SKM-1 (cell line): ENCODE results near the gene ZBTB7C.

ENCODE experiments used
- DNase-seq: peaks from one replicate; lab custom pipeline; 2025; ENCODE audit not compliant: unreplicated experiment; lab: John Stamatoyannopoulos, UW

Gene ZBTB7C

DNA sequence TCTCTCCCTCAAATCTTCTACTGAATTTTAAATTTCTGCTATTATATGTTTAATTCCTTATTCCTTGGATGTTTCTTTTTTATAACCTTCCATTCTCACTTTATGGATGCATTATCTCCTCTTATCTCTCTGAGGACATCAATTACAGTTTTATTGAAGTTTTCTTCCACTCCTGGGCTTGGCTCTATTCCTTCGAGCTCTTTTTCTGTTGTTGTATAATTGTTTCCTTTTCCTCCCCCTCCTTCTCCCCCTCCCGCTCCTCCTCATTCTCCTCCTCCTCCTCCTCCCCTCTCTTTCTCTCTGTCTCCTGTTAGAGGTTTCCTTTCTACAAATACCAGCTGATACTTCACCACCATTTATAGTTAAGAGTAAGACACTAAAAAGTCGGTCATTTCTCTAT lies 209.8 kb downstream of the ZBTB7C start:
- no peak for DNase-seq

DNA sequence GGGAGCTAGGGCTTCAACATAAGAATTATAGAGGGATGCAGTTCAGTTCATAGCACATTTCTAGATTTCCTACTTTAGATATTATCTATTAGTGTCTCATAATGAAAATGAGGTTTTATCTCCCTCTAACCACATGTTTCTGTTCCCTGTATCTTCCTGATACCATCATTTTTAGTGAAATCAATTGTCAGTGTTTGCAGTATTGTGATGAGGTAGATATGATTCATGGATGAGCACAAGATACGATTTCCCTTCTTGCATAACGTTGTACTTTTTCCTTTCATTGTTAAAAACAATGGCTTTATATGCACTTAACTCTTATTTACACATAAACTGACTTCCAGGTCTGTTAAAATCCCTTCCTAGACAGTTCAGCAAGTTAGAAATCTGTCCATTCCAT lies 211.4 kb downstream of the ZBTB7C start:
- no peak for DNase-seq

DNA sequence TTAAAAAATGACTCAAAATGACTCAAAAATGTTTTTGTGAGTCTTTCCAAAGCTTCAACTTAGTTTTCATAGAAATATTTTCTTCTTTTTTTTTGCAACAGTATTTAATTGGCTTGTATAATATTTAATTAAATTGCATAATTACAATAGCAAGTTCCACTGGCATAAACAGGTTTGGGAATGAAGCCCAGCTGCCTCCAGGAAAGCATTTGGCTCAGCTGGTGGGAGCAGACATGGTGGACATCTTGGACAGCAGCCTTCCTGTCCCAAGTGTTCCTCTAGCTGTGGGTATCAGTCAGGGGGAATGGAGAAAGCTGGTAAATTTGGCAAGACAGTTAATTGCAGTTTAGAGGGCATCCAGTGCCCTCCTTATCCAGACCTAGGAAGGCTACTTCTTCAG lies 213.4 kb downstream of the ZBTB7C start:
- DNase-seq = no peak

DNA sequence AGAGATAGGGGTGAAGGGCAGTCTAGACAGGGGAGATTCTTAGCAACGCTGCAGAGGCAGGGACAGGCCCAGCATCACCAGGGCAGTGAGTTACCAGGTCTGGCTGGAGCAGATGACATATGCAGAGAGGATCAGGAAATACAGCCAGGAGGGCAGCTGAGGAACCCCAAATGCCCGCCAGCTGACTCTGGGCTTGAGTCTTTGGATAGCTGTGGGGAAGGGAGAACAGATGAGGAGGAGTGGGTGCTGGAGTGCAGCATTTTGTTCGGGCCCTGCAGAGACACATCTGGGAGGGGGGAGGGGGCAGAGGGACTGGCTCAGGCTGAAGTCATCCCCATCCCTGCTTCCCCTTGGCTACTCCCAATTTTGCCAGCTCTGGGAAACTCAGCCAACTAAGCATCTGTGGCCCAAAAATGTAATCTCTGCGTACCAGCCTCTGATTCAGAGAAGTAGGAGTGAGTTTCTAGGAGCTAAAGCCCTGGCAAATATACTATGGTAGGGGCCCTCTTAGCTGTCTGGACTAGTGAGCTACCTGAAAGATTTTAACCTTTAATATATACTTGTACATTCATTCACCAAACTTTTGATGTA lies 214.5 kb downstream of the ZBTB7C start:
- DNase-seq = no peak

DNA sequence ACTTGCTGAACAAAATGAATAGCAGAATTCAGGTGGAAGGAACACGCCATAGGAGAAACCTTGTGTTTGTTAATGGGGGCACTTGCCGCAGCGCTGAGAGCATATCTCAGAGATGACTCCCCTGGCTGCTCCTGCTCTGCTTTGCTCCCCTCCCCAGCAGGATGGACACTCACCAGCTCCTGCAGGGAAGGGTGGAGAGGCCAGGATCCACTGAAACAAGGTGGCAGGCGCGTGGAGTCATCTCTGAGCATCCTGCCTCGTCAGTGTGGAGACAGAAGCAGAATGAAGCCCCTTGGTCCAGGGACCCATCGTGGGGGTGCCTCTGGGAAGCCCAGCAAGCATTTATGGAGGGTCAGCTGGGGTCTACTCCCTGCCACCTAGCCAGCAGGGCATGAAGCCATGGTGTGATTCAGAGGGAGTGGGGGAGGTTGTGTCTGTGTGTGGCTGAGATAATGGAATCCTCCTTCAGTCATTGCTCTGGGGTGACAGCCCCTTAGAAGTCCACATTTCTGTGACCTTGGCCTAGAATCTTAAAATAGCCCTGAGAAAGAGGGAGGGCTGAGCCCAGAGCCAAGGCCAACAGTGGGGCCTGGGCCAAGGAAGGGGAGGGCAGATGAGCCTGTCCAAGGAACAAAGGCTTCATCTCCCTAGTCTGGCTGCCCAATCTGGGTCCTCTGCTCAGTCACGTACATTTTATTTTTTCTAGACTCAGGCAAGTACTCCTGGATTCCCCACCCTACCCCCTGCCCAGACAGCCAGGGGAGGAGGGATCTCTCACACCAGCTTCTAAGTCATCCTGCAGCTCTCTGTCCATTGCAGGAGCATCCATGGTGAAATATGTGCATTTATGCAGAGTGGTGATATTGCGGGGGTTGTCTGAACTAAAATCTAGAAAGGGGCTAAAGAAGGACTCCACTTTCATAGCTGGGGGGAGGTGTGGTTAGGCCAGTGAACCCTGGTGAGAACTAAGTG lies 215.4 kb downstream of the ZBTB7C start:
- no peak for DNase-seq

DNA sequence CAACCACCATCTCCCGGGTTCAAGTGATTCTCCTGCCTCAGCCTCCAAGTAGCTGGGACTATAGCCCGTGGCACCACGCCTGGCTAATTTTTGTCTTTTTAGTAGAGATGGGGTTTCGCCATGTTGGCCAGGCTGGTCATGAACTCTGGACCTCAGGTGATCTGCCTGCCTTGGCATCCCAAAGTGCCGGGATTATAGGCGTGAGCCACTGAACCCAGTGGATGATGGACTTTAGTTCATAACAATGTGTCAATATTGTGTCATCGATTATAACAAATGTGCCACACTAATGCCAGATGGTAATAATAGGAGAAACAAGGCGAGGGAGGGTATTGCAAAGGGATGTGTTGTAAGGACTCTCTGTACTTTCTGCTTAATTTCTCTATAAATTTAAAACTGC lies 216.6 kb downstream of the ZBTB7C start:
- no peak for DNase-seq

DNA sequence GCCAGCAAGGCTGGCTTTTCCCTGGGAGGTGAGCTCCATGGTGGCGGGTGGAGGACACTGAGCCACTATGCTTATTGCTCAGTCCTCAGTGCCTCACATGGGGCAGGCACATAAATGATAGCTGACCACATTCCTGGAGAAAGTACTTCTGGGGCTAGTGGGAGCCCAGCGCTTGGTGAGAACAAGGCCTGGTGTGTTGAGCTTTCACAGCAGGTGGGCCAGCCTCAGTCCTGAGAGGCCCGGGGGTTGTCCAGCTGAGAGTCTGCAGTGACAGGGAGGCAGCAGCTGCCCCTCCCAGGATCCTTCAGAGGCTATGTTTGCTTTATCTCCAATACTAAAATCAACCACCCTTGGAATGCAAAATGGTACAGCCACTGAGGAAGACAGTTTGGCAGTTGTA lies 217.7 kb downstream of the ZBTB7C start:
- no peak for DNase-seq

DNA sequence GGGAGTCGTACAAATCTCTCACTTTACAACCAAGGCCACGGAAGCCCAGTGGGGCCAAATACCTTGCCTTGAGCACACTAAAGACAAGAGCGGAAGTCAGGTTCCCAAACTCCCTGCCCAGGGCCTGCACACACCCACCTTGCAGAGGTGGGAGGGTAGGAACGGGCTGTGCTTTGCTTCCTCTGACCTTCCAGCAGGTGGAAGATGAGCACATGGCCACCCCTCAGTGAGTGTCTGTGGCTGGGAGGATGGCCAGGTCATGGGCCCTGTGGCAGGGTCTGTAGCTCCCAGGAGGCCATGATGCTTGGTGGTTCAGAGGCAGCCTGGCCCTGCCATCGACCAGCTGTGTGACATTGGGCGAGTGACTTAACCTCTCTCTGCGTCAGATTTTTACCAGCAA lies 218.2 kb downstream of the ZBTB7C start:
- DNase-seq = no peak

DNA sequence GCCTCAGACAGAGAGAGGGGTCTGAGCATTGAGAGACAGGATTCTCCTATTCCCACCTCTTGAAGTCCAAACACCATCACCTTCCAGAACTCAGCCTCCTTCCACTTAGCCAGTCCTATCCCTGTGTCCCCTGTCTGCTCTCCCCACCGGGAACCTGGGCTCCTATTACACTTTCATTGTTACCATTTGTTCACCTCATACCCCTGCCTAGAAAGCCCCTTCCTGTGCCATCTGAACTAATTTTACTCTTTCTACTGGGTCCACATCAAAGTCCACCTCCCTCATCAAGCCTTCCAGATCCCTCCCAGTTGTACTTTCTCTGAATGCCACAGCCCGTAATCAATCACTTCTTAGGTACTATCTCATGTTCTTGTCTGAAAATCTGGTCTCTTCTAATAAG lies 220.6 kb downstream of the ZBTB7C start:
- no peak for DNase-seq

DNA sequence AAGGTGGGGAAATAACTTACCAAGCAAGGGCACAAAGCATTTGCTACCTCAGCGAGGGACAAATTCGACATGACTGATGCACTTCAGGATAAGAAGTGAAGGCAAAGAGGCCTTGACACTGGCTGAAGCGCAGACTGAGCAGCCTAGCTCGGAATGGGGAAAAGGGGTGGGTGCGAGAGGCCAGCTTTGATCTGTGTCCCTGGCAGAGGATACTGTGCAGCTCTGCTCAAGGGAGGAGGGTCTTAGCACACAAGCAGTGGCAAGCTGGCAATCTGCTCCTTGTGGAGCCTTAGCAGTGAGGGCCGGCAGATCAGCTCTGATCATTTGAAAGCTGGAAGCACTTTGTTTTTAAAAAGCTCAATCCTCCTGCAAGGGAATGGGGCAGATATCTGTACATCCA lies 222.3 kb downstream of the ZBTB7C start:
- DNase-seq = no peak

DNA sequence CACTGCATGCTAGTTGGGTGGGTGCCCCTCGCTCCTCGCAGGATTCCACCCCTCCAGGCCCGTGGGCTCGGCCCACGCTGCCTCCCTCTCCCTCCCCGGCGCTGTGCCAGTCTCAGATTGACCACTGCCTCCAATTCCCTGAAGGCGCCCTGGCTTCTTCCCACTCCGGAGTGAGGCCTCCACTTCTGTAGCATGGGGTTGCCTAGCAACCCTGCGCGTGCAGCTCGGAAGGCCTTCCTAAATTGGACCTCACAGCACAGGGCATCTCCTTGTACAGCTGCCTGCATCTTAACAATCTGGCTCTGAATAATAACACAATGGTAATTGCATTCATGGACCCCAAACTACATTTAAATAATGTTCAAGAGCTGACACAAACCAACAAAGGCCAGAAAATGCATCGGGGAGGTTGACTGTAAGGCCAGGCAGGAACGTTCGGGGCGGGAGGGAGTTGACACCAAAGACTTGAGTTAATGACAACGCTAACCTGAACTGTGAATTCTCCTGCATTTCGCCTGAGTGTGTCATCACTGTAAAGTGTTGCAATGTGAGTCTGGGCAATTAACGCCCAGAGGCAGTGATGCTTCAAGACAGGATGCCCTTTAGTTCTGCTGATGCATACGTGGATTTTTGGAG lies 222.9 kb downstream of the ZBTB7C start:
- DNase-seq = no peak

DNA sequence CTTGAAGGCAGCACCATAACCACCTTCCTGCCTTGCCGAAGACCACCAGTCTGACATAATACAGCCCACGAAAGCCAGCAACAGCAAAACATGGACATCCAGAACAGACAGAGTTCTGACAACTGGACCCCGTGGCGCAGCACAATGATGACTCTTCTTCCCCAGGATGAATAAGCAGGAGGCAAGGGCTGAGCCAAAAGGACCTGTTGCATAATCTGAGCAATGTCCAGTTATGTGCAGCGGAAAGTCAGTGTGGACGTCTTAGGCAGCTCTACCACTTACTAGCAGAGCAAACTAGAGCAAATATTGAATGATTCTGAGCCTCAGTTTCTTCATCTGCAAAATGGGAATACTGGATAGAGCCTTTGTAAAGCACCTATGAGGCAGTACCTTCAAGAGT lies 225.1 kb downstream of the ZBTB7C start:
- no peak for DNase-seq

DNA sequence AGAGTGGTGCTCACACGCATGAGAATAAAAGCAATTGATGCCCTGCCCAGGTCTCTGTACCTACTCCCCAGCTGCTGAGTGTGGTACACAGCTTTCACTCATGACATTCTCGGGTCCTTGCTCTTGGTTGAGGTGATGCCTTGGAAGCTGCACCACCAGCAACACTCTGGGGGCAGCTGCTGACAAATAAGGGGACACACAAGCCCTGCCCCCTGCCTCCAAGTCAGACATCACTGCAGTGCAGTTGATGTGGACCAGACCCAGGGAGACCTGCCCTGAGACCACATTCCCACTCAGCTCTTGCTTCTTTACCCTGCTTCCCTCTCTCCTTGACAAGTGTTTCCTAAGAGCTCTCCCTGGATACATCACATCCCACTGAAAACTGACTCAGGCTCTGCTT lies 225.6 kb downstream of the ZBTB7C start:
- no peak for DNase-seq

DNA sequence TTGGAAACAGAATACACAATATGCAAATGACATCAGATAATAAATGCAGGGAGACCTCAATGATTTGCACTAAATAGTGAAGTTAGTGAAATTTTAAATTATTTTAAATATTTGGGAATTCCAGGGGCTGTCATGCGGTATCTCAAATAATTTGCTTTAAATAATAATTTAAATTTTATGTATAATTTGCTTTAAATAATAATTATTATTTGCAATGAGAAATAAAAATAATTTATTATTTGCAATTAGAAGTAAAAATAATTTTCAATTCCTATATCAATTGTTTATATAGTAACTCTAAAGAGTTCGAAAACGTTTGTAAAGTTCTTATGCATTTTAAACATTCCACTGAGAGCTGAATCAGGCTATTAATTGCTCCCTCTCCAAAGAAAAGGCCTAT lies 226.4 kb downstream of the ZBTB7C start:
- DNase-seq = no peak

DNA sequence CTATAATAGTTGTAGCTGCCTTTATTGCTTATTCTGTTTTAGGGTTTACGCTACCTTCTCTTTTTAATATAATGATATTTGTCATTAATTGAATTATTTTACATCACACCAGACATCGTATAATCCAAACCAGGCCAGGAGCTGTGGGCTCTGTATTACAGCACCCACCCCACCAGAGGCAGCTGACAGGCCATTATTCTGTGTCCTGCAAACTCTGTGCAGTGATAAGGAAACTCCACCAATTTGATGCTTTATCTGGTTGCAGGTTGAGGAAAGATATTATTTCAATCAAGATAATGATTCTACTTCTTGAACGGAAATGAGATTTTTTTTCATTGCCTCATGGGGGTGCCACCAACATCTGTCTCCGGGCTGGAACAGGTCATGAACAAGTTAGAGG lies 227.3 kb downstream of the ZBTB7C start:
- DNase-seq = no peak

DNA sequence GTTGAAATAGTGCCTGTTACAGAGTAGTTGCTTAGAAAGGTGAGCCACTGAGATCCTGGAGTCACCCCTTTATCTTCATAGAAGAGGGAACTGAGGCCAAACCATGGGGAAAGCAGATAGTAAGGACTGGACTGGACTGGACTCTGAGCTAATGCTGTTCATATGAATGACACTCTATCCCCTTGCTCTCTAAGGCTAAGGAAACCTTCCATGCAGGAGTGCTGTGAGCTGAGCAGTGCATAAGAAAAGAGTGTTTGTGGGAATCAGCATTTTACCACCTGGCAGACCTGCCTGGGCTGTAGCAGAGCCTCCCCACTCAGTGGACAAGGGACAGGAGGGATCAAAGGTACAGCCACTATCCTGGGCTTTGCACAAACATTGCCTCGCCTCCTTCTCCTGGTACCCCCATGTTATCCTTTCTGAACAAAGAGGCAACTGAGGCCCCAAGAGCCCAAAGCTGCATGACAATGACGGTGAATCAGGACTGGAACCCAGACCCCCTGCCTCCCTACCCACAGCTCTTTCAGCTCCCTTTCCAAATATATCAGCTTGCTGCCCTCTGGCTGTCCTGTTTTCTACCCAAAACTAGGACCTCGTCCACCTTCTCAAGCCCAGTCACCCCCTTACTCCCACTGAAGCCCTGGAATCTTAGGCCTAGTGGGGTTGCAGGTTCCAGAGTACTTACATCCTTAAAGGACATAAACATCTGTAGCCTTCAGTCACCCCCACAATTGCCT lies 227.9 kb downstream of the ZBTB7C start:
- DNase-seq = no peak

DNA sequence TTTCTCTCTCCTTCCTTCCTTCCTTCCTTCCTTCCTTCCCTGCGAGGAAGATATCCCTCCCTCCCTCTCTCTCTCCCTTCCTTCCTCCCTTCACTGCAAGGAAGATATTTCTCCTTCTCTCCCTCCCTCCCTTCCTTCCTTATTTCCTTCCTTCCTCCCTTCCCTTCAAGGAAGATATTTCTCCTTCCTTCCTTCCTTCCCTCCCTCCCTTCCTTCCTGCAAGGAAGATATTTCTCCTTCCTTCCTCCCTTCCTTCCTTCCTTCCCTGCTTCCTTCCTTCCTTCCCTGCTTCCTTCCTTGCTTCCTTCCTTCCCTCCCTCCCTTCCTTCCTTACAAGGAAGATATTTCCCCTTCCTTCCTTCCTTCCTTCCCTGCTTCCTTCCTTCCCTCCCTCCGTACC lies 229.5 kb downstream of the ZBTB7C start:
- DNase-seq = no peak

DNA sequence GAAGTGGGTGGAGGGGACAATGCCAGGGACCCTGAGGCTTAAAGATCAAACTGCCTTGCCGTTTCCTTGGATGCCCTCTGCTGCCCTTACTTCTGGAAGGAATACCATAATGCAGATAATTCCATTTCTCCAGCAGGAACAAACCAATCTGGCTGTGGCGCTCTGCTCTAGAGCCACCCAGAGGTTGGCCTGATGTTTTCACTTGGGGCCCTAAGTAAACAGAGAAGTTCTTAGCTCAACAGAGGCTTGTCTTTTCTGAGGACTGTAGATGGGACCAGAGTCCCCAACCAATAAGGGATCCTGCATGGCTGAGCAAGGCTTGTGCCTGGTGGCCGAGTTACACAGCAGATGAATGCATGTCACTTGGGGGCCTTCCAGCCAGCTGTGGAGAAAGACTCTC lies 230.2 kb downstream of the ZBTB7C start:
- no peak for DNase-seq

DNA sequence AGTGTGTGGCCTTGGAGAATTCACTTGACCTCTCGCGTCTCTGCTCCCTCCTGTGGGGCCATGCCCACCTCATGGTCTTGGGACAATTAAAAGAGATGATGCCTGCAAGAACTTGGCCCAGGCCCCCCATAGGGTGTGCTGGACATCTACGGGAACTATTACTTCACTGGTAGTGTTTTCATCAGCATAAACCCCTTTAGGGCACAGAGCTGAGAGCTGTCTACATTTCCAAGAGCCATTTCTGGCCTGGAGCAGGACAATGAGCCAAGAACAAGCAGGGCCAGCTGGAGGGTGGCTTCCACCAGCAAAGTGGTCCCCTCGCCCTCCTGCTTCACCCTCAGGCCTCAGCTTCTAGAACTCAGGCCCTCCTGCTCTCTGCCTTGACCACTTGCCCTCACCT lies 232.3 kb downstream of the ZBTB7C start:
- DNase-seq = no peak

DNA sequence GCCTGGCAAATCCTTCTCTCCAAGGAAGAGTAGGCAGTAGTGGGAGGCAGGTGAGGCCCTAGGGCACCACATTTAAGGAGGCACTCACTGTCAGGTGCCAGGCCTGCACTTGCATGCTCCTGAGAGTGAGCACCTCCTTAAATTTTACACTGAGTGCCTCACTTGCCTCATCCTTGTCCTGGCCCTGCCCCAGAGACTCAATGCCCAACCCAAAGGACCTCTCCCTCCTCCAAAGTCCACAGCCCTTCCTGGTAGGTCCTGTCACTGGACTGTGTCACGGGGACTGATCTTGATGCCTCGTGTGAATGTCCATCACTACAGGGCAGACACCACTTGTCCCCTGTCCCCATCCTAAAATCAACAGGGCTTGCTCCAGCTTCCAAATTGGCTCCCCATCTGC lies 235.6 kb downstream of the ZBTB7C start:
- DNase-seq = no peak

DNA sequence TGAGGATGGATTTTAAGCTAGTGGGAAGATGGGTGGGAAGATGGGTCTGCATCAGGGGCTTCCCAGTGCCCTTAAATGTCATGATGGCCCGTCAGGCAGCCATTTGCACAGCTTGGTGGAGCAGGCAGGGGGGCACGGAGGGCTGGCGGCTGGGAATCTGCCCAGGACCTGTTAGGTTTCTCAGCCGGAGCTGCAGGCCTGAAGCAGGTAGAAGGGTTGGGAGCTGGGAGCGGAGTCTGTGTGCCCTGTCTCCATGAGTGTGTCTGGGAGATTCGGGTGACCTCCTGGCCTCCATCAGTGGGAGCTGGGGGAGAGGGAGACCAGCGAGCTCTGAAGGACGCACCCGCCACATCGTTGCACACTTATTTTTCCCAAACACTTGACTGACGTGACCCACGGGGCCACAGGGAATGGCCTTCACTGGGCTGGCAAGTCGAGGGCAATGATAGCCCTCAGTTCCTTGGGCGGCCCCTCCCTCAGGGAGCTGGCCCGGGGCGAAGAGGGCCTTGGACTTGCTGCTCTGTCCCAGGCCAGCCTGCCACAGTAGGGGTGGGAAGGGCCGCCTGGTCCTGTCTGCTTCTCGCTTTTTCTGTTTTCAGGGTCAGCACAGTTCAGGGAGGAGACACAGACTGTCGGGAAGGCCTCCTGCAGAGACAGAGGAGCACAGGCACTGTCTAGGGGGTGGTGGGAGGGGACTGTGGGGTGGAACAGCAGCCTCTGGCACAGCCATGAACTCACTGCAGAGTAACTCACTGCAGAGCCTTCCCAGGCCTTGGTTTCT lies 236.8 kb downstream of the ZBTB7C start:
- DNase-seq = no peak
